Stomach (tissue), 4 donors: Measurements from ENCODE around the gene SH3RF3.

Experiments
- POLR2A ChIP-seq, 4 donors: fragments of 450-650 bp; IDR thresholded peaks; one replicate each; pipeline ENCODE4 v1.6.1; 2016; ENCODE audit warnings: antibody characterized with exemption in 4 of 4, control low read depth in 2 of 4, mild to moderate bottlenecking in 1 of 4, moderate library complexity in 1 of 4
- TF ChIP-seq, protein P1 (sequence below), 7 experiments: fragments of 450-650 bp in 4 of 7; fragments of 200-600 bp in 3 of 7; sonication (generic) in 3 of 7; IDR thresholded peaks; one replicate each; pipeline ENCODE4 v1.5.1; 2016 to 2019; ENCODE audit warnings: antibody characterized with exemption in 7 of 7, control low read depth in 2 of 7, mild to moderate bottlenecking in 1 of 7

DNA sequence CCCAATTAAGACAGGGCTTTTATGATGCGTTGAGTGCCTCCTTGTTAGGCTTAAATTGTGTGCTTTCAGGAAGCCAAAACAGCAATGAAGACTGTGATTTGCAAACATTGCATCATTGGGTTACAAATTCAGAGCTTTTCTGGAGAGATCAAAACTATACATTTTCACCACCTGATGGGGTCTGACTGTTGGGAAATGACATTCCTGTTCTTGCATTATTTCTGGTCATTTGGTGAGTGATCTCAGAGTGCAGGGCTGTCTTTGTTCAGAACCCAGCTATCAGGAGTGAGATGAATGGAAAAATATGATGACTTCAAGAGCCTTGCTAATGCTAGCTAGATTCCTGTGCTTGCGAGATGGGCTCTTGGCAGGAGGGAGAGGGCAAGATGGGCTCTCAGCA, 39.1 kb downstream of the SH3RF3 start:
- TF ChIP-seq, protein P1, sequence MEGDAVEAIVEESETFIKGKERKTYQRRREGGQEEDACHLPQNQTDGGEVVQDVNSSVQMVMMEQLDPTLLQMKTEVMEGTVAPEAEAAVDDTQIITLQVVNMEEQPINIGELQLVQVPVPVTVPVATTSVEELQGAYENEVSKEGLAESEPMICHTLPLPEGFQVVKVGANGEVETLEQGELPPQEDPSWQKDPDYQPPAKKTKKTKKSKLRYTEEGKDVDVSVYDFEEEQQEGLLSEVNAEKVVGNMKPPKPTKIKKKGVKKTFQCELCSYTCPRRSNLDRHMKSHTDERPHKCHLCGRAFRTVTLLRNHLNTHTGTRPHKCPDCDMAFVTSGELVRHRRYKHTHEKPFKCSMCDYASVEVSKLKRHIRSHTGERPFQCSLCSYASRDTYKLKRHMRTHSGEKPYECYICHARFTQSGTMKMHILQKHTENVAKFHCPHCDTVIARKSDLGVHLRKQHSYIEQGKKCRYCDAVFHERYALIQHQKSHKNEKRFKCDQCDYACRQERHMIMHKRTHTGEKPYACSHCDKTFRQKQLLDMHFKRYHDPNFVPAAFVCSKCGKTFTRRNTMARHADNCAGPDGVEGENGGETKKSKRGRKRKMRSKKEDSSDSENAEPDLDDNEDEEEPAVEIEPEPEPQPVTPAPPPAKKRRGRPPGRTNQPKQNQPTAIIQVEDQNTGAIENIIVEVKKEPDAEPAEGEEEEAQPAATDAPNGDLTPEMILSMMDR (IDR thresholded peaks at IDR 0.05), result no peak
- no peak for TF ChIP-seq POLR2A (IDR thresholded peaks at IDR 0.05)
